ENCODE data around the gene TSHZ2.

The TSHZ2 gene

GRCh38 chr20:53343448-53343847 lies 371.3 kb downstream of the TSHZ2 start:
- no peak overlapping the region for H3K27ac ChIP-seq
- TF ChIP-seq, protein P1, sequence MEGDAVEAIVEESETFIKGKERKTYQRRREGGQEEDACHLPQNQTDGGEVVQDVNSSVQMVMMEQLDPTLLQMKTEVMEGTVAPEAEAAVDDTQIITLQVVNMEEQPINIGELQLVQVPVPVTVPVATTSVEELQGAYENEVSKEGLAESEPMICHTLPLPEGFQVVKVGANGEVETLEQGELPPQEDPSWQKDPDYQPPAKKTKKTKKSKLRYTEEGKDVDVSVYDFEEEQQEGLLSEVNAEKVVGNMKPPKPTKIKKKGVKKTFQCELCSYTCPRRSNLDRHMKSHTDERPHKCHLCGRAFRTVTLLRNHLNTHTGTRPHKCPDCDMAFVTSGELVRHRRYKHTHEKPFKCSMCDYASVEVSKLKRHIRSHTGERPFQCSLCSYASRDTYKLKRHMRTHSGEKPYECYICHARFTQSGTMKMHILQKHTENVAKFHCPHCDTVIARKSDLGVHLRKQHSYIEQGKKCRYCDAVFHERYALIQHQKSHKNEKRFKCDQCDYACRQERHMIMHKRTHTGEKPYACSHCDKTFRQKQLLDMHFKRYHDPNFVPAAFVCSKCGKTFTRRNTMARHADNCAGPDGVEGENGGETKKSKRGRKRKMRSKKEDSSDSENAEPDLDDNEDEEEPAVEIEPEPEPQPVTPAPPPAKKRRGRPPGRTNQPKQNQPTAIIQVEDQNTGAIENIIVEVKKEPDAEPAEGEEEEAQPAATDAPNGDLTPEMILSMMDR (IDR thresholded peaks at IDR 0.05) = no peak
- no peak for TF ChIP-seq ZFX (IDR thresholded peaks at IDR 0.05; ENCODE audit: borderline replicate concordance)

DNA sequence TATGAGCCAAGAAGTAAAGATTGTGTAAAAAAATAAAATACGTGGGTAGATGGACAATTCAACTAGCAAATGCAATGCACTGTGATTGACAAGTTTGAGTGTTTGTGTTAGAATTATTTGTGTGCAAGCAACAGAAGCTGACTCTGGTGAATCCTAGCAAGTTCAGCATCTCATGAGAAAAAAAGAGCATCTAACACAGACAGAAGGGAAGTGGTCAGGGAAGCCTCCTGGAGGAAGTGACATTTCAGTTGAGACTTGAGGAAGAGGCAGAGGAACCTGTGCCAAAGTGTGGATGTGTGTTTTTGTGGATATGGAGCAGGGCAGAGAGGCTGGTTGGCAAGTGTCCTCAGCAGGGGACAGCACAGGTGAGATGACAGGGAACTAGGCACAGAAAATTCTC lies 372.7 kb downstream of the TSHZ2 start:
- TF ChIP-seq, protein P1 (IDR thresholded peaks at IDR 0.05) = no peak
- no peak for TF ChIP-seq ZFX (IDR thresholded peaks at IDR 0.05; ENCODE audit: borderline replicate concordance)
- no peak overlapping the region for H3K27ac ChIP-seq

DNA sequence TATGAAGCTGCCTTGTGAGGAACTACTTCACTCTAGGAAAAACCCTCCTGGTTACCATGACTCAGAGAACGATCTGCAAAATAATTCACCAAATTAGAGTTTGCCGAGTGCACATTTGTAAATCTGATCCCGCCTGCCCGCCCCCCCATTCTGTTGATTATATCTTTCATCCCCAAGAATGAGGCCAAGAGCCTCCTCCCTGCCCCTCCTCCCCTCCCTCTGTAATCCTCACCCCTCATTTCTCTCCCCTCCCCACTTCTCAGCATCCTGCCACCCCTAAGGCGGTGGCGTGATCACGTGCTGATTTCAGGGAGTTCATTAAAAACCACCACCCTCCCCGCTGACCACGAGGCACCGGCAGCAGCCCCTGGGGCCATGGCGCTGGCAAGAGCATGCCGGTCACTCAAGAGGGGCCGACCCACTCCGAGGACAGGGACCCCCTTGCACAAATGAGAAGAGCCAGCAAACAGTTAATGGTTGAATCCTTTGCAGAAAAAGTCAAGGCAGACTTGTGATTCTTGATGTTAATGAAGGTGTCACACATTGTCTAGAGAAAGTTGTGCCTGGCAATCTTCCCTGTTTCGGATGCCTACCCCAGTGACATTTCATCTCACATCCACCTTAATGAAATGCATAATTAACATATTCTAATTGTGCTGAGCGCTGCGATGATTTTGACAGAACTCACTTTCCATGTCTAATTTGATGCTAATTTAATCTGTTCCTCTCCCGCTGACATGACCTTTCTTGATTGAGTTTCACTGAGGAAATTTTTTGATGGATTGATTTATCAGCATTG lies 373.6 kb downstream of the TSHZ2 start:
- TF ChIP-seq, protein P1 (IDR thresholded peaks at IDR 0.05) = no peak
- TF ChIP-seq ZFX (IDR thresholded peaks at IDR 0.05; ENCODE audit: borderline replicate concordance) = no peak
- no peak overlapping the region for H3K27ac ChIP-seq

GRCh38 chr20:53346335-53346648 lies 374.1 kb downstream of the TSHZ2 start:
- no peak overlapping the region for H3K27ac ChIP-seq
- no peak for TF ChIP-seq ZFX (IDR thresholded peaks at IDR 0.05; ENCODE audit: borderline replicate concordance)
- TF ChIP-seq, protein P1 (IDR thresholded peaks at IDR 0.05) = no peak

GRCh38 chr20:53349730-53350129 lies 377.6 kb downstream of the TSHZ2 start:
- no peak overlapping the region for H3K27ac ChIP-seq
- TF ChIP-seq, protein P1 (IDR thresholded peaks at IDR 0.05) = no peak
- no peak for TF ChIP-seq ZFX (IDR thresholded peaks at IDR 0.05; ENCODE audit: borderline replicate concordance)

DNA sequence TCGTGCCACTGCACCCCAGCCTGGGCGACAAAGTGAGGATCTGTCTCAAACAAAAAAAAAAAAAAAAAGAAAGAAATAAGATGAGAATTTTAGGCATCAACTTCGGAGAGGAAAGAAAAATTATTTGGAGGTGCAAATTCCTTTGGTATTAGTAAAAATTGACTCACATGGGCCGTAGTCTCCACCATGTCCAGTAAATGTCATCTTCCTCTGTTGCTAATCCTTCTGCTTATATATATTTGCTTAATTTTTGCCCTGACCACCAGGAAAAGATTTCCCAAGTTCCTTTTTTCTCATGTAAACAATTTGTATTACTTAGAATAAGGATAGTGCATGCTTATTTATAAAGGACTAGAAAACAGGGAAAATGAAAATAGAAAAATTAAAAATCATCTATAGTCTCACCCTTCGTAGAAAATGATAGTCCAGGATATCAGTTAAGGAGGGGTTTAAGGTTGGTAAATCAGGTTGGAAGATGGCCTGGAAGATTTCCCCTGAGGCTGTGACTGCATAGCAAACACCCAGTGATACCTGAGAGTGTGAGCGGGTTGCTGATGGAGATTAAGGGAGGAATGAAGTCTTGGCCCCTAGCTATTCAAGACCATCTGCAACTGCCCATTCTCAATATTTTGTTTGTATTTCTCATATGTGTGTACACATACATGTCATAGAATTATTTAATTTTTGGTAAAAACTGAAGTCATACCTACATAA lies 380.7 kb downstream of the TSHZ2 start:
- TF ChIP-seq ZFX (IDR thresholded peaks at IDR 0.05; ENCODE audit: borderline replicate concordance) = no peak
- TF ChIP-seq, protein P1 (IDR thresholded peaks at IDR 0.05) = no peak
- H3K27ac ChIP-seq = no peak overlapping the region

DNA sequence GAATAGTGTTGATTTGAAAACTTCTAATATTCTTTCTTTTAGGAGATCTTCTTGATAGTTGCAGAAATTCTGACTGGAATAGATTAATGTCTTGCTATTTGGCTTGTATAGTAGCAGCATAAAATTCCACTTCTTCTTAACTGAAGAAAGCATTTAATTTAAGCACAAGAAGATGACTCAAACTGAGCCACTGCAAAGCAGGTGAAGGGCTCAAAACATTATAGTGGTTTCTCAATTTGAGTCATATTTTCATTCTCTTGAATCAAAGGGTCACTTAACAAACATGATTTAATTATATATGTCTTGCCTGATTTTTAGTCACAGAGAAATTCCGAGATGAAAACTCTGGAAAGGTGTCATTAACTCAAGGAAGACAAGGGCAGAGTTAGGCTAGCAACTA lies 382.2 kb downstream of the TSHZ2 start:
- TF ChIP-seq, protein P1 (IDR thresholded peaks at IDR 0.05) = no peak
- TF ChIP-seq ZFX (IDR thresholded peaks at IDR 0.05; ENCODE audit: borderline replicate concordance) = no peak
- H3K27ac ChIP-seq = no peak overlapping the region
